Suprapubic skin (tissue), 4 donors: ENCODE measurements around the gene NIPAL3. TPM values are rescaled to one million over a fixed set of nuclear protein-coding genes. Genes with fewer than 3 reads are reported as not detected.

Experiments used
- DNase-seq, 2 donors: peaks; one replicate each; pipeline ENCODE4 v3.0.0-alpha.2; 2019; ENCODE audit warnings: low spot score in 2 of 2
- H3K27ac ChIP-seq: fragments of 200-600 bp; sonication (generic); one replicate; pipeline ENCODE4 v1.5.1; 2019
- H3K27me3 ChIP-seq: fragments of 200-600 bp; sonication (generic); one replicate; pipeline ENCODE4 v1.5.1; 2019
- H3K36me3 ChIP-seq: fragments of 200-600 bp; sonication (generic); one replicate; pipeline ENCODE4 v1.5.1; 2019
- H3K4me1 ChIP-seq: fragments of 200-600 bp; sonication (generic); one replicate; pipeline ENCODE4 v1.5.1; 2019
- H3K4me3 ChIP-seq: fragments of 200-600 bp; sonication (generic); one replicate; pipeline ENCODE4 v1.5.1; 2019; ENCODE audit warnings: mild to moderate bottlenecking
- H3K9me3 ChIP-seq: fragments of 200-600 bp; sonication (generic); one replicate; pipeline ENCODE4 v1.5.1; 2019
- CTCF ChIP-seq, 2 donors: fragments of 200-600 bp in 1 of 2; fragments of 450-650 bp in 1 of 2; sonication (generic) in 1 of 2; IDR thresholded peaks; one replicate each; pipeline ENCODE4 v1.5.1; 2016 to 2019; ENCODE audit warnings: antibody characterized with exemption in 2 of 2, mild to moderate bottlenecking in 1 of 2, moderate library complexity in 1 of 2
- EP300 ChIP-seq: sonication (generic); formaldehyde crosslinking; IDR thresholded peaks from one replicate; pipeline ENCODE4 v1.6.1; 2017; ENCODE audit warnings: antibody characterized with exemption
- POLR2A ChIP-seq, 2 donors: fragments of 450-650 bp; IDR thresholded peaks; one replicate each; pipeline ENCODE4 v1.6.1; 2017; ENCODE audit warnings: antibody characterized with exemption in 2 of 2, mild to moderate bottlenecking in 2 of 2, moderate library complexity in 2 of 2
- POLR2AphosphoS5 ChIP-seq, 3 donors: sonication (generic); formaldehyde crosslinking; IDR thresholded peaks; one replicate each; pipeline ENCODE4 v1.6.1; 2017; ENCODE audit warnings: antibody characterized with exemption in 3 of 3
- WGBS: methylation state at CpG from one replicate; pipeline ENCODE4 v1.1.5; 2018; 5-methylcytosine and 5-hydroxymethylcytosine counted together
- total RNA-seq, 4 donors: library from RNA; depleted of rRNA; stranded (reverse); fragments of >200 nt; gene quantifications; one replicate each; pipeline ENCODE4 v1.1.0, GENCODE V29; 2016

Gene NIPAL3
- total RNA-seq, 4 donors from 2014 or later, result 42.4 to 75.4 (median 64.6) TPM

GRCh38 chr1:24382165-24382577 lies 33.4 kb upstream of the NIPAL3 start:
- Histone ChIP-seq H3K9me3 (no peaks in the 10 kb centered on the region), H3K4me1 (peaks cover 54% of the 10 kb centered on the region), H3K36me3 (no peaks in the 10 kb centered on the region), H3K27ac (peak overlapping the region; percentile 47), H3K4me3 (no peak overlapping the region), H3K27me3 (no peaks in the 10 kb centered on the region)
- DNase-seq, result peak in 1 of 2 donors; percentile 48
- TF ChIP-seq POLR2A (IDR thresholded peaks at IDR 0.05) (no peak), EP300 (no peak), POLR2AphosphoS5 (IDR thresholded peaks at IDR 0.05) (no peak), CTCF (IDR thresholded peaks at IDR 0.05) (no peak)
- WGBS, result 84% methylated on average over 8 of the region's 8 CpGs

GRCh38 chr1:24383381-24383940 lies 32.1 kb upstream of the NIPAL3 start:
- peak in 1 of 2 donors; percentile 31 for DNase-seq
- no peak for TF ChIP-seq POLR2A (IDR thresholded peaks at IDR 0.05)
- TF ChIP-seq CTCF (IDR thresholded peaks at IDR 0.05), result no peak
- no peak for TF ChIP-seq POLR2AphosphoS5 (IDR thresholded peaks at IDR 0.05)
- no peak for TF ChIP-seq EP300

GRCh38 chr1:24384251-24385090 lies 31.1 kb upstream of the NIPAL3 start:
- no peak overlapping the region for H3K4me3 ChIP-seq
- H3K4me1 ChIP-seq, result peaks cover 67% of the 10 kb centered on the region
- H3K27ac ChIP-seq, result peak overlapping the region; percentile 61
- no peaks in the 10 kb centered on the region for H3K36me3 ChIP-seq
- DNase-seq, result peak in 1 of 2 donors; percentile 73
- 80% methylated on average over 11 of the region's 13 CpGs for WGBS
- H3K27me3 ChIP-seq, result no peaks in the 10 kb centered on the region
- H3K9me3 ChIP-seq, result no peaks in the 10 kb centered on the region
- TF ChIP-seq CTCF (IDR thresholded peaks at IDR 0.05) (no peak), EP300 (no peak), POLR2AphosphoS5 (IDR thresholded peaks at IDR 0.05) (no peak), POLR2A (IDR thresholded peaks at IDR 0.05) (no peak)

More at GRCh38 chr1:24383381-24383940, 32.1 kb upstream of the NIPAL3 start:
- no peaks in the 10 kb centered on the region for H3K27me3 ChIP-seq
- peaks cover 63% of the 10 kb centered on the region for H3K4me1 ChIP-seq
- H3K4me3 ChIP-seq, result no peak overlapping the region
- H3K9me3 ChIP-seq, result no peaks in the 10 kb centered on the region
- WGBS, result 68% methylated on average over 2 of the region's 2 CpGs
- no peaks in the 10 kb centered on the region for H3K36me3 ChIP-seq
- H3K27ac ChIP-seq, result no peak overlapping the region

GRCh38 chr1:24385160-24385940 lies 30.3 kb upstream of the NIPAL3 start:
- TF ChIP-seq CTCF (IDR thresholded peaks at IDR 0.05), result peak in 1 of 2 donors; percentile 52
- TF ChIP-seq EP300, result no peak
- no peak for TF ChIP-seq POLR2A (IDR thresholded peaks at IDR 0.05)
- TF ChIP-seq POLR2AphosphoS5 (IDR thresholded peaks at IDR 0.05), result no peak
- H3K36me3 ChIP-seq, result no peaks in the 10 kb centered on the region
- no peaks in the 10 kb centered on the region for H3K27me3 ChIP-seq
- 92% methylated on average over 12 of the region's 12 CpGs for WGBS
- peaks cover 60% of the 10 kb centered on the region for H3K4me1 ChIP-seq
- H3K4me3 ChIP-seq, result no peak overlapping the region
- DNase-seq, result peak in 1 of 2 donors; percentile 48
- H3K27ac ChIP-seq, result no peak overlapping the region
- H3K9me3 ChIP-seq, result no peaks in the 10 kb centered on the region
